PC-9 (cell line): Measurements from ENCODE around the gene MIX23.

ENCODE experiments used
- EZH2 ChIP-seq: fragments of 200-600 bp; sonication (generic); IDR thresholded peaks from 2 replicates; pipeline ENCODE4 v1.8.0; 2017; ENCODE audit warnings: antibody characterized with exemption, low read depth
- TF ChIP-seq, protein P1 (sequence below): fragments of 200-600 bp; sonication (generic); conservative IDR thresholded peaks from 2 replicates; pipeline ENCODE4 v1.6.1; 2017; ENCODE audit warnings: mixed run types, antibody characterized with exemption, mild to moderate bottlenecking, moderate library complexity

- TF ChIP-seq, protein P1, sequence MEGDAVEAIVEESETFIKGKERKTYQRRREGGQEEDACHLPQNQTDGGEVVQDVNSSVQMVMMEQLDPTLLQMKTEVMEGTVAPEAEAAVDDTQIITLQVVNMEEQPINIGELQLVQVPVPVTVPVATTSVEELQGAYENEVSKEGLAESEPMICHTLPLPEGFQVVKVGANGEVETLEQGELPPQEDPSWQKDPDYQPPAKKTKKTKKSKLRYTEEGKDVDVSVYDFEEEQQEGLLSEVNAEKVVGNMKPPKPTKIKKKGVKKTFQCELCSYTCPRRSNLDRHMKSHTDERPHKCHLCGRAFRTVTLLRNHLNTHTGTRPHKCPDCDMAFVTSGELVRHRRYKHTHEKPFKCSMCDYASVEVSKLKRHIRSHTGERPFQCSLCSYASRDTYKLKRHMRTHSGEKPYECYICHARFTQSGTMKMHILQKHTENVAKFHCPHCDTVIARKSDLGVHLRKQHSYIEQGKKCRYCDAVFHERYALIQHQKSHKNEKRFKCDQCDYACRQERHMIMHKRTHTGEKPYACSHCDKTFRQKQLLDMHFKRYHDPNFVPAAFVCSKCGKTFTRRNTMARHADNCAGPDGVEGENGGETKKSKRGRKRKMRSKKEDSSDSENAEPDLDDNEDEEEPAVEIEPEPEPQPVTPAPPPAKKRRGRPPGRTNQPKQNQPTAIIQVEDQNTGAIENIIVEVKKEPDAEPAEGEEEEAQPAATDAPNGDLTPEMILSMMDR: no peak
- TF ChIP-seq EZH2: no peak
Measured at GRCh38 chr3:122315619-122316018, 67.4 kb downstream of the MIX23 start.
